WTC11 (cell line): Measurements from ENCODE around the gene FRMD4A. TPM values are rescaled to one million over a fixed set of nuclear protein-coding genes. Genes with fewer than 3 reads are reported as not detected.
A peak's percentile ranks its signal among the peaks of the same experiment; 100 is the strongest.

Source experiments
- ATAC-seq: fragments of 200-7000 bp; cut with Tn5 transposase; 2 replicates; pipeline ENCODE4 v1.10.0; 2021; ENCODE audit warnings: mild to moderate bottlenecking, moderate library complexity
- CTCF ChIA-PET: fragments of 300-600 bp; sonication (Branson Sonifier 250); formaldehyde crosslinking; loops from one replicate; lab custom pipeline; 2021; ENCODE audit warnings: antibody characterized with exemption; lab: Charles Lee
- POLR2A ChIA-PET: fragments of 350-600 bp; sonication (Branson Sonifier 250); formaldehyde crosslinking; loops from one replicate; lab custom pipeline; 2021; ENCODE audit warnings: antibody characterized with exemption; lab: Charles Lee
- DNase-seq: peaks from one replicate; pipeline ENCODE4 v3.0.0; 2021; ENCODE audit warnings: low spot score
- H3K27ac Mint-ChIP-seq: 2 replicates; pipeline ENCODE4 v1.8.0; 2021; ENCODE audit warnings: mixed read lengths
- H3K27me3 Mint-ChIP-seq: 2 replicates; pipeline ENCODE4 v1.8.0; 2021; ENCODE audit warnings: low read depth, mild to moderate bottlenecking, moderate library complexity, mixed read lengths
- H3K36me3 Mint-ChIP-seq: 2 replicates; pipeline ENCODE4 v1.8.0; 2021; ENCODE audit warnings: mixed read lengths
- H3K4me1 Mint-ChIP-seq: 2 replicates; pipeline ENCODE4 v1.8.0; 2022; ENCODE audit warnings: mixed read lengths
- H3K4me3 Mint-ChIP-seq: 2 replicates; pipeline ENCODE4 v1.8.0; 2021; ENCODE audit warnings: mild to moderate bottlenecking, moderate library complexity, mixed read lengths
- H3K9me3 Mint-ChIP-seq: 2 replicates; pipeline ENCODE4 v1.8.0; 2021; ENCODE audit warnings: mixed read lengths
- ARID4B ChIP-seq: sonication (generic); formaldehyde crosslinking; IDR thresholded peaks from 2 replicates; pipeline ENCODE4 v1.8.0; 2023; ENCODE audit warnings: missing genetic modification reagents, mild to moderate bottlenecking, borderline replicate concordance
- CTCF ChIP-seq: fragments of 200-600 bp; IDR thresholded peaks from 2 replicates; pipeline ENCODE4 v1.8.0; 2022; ENCODE audit warnings: antibody characterized with exemption
- GRHL2 ChIP-seq: fragments of 250-450 bp; sonication (Bioruptor Pico); IDR thresholded peaks from 2 replicates; pipeline ENCODE4 v1.8.0; 2022; ENCODE audit warnings: mild to moderate bottlenecking, moderate library complexity; ENCODE audit not compliant: insufficient replicate concordance, severe bottlenecking
- JUN ChIP-seq: sonication (generic); formaldehyde crosslinking; IDR thresholded peaks from 2 replicates; pipeline ENCODE4 v1.8.0; 2023; ENCODE audit warnings: mild to moderate bottlenecking, missing genetic modification reagents
- RELA ChIP-seq: sonication (generic); formaldehyde crosslinking; IDR thresholded peaks from 2 replicates; pipeline ENCODE4 v1.8.1; 2022; ENCODE audit warnings: missing genetic modification reagents, mild to moderate bottlenecking, borderline replicate concordance
- ZBTB43 ChIP-seq: sonication (generic); formaldehyde crosslinking; IDR thresholded peaks from 2 replicates; pipeline ENCODE4 v1.8.1; 2023; ENCODE audit warnings: mild to moderate bottlenecking, missing genetic modification reagents
- ZNF281 ChIP-seq: sonication (generic); formaldehyde crosslinking; IDR thresholded peaks from 2 replicates; pipeline ENCODE4 v1.8.0; 2023; ENCODE audit warnings: mild to moderate bottlenecking, missing genetic modification reagents
- total RNA-seq: library from RNA; stranded (reverse); gene quantifications from 3 replicates; pipeline ENCODE4 v1.2.3, GENCODE V29; 2021
- TF ChIP-seq, protein P1 (sequence below): sonication (generic); formaldehyde crosslinking; IDR thresholded peaks from 2 replicates; pipeline ENCODE4 v1.8.1; 2023; ENCODE audit warnings: mild to moderate bottlenecking, moderate library complexity, missing genetic modification reagents

Gene FRMD4A
- total RNA-seq, 1 experiment from 2014 or later = 35.5 TPM

- H3K9me3 Mint-ChIP-seq = no peaks in the 10 kb centered on the region
- peak overlapping the region; percentile 83; the same call in 1 of the 2 replicates for H3K27ac Mint-ChIP-seq
- peaks cover 7% of the 10 kb centered on the region for H3K36me3 Mint-ChIP-seq
- H3K4me3 Mint-ChIP-seq = no peak overlapping the region
- ChIA-PET POLR2A (no interaction called here), CTCF (interaction anchor here (1.4 to 1.8 kb wide), 2 partner anchors 19 to 117 kb away, joined by 4 to 7 read pairs; no protein-coding TSS in a partner anchor)
- no peak for TF ChIP-seq ZBTB43 (CRISPR knock-in tag)
- ATAC-seq = no peak
- H3K4me1 Mint-ChIP-seq = peaks cover 15% of the 10 kb centered on the region
- no peak for DNase-seq
- H3K27me3 Mint-ChIP-seq = no peaks in the 10 kb centered on the region
Measured at GRCh38 chr10:13660551-13660920, 670.2 kb downstream of the FRMD4A start.

- Mint-ChIP-seq H3K27me3 (no peaks in the 10 kb centered on the region), H3K27ac (peak overlapping the region; percentile 83), H3K4me1 (peaks cover 15% of the 10 kb centered on the region), H3K4me3 (no peak overlapping the region), H3K36me3 (peaks cover 3% of the 10 kb centered on the region; the same call in 1 of the 2 replicates), H3K9me3 (no peaks in the 10 kb centered on the region)
- ChIA-PET POLR2A (no interaction called here), CTCF (interaction anchor here (0.7 to 1.8 kb wide), 10 partner anchors 13 to 174 kb away, joined by 3 to 7 read pairs (median 3); no protein-coding TSS in a partner anchor)
- ATAC-seq = peak; percentile 35
- peak; percentile 70 for DNase-seq
- TF ChIP-seq CTCF (peak; percentile 83), ZNF281 (CRISPR knock-in tag) (no peak)
Measured at GRCh38 chr10:13659887-13660550, 670.7 kb downstream of the FRMD4A start.

DNA sequence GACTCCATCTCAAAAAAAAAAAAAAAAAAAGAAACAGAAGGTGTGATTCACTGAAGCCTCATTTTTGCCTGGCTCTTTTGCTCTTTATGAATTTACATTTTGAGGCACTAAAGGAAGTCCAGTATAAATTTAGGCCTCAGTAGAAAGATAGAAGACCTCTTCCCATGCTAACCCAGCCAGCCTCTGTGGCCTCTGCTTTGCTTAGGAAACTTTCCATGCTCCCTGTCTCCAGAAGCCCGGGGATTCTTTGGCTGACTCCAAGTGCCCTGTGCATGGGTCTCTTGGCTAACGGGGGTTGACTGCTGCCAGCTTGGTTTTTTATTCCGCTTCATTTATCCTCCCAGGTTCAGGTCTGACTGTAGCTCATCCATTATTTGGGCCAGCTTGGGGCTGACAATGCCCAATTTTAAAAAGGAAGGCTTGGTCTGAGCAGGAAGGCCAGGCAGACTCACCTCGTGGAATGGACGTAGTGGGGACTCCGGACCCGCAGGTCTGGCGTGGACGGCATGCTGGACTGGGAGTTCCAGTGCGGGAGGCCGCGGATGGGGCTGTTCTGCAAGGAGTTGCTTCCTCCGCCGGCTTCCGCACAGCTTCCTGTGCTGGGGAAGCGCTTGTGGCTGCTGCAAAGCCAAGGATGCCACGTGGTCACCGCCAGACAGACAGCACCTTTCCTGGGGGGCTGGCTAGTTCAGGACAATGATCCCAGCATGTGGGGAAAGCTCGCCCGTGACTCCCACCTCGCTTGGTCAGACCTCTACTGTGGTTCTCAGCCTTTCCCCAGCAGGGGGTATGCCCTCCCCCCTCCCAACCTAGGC lies 671.6 kb downstream of the FRMD4A start:
- no peaks in the 10 kb centered on the region for H3K27me3 Mint-ChIP-seq
- peaks cover 3% of the 10 kb centered on the region; the same call in 1 of the 2 replicates for H3K36me3 Mint-ChIP-seq
- H3K4me3 Mint-ChIP-seq = no peak overlapping the region
- peaks cover 15% of the 10 kb centered on the region for H3K4me1 Mint-ChIP-seq
- DNase-seq = no peak
- ATAC-seq = no peak
- TF ChIP-seq GRHL2 (CRISPR knock-in tag) (no peak), ARID4B (CRISPR knock-in tag) (no peak), JUN (no peak), RELA (CRISPR knock-in tag) (no peak)
- TF ChIP-seq, protein P1, sequence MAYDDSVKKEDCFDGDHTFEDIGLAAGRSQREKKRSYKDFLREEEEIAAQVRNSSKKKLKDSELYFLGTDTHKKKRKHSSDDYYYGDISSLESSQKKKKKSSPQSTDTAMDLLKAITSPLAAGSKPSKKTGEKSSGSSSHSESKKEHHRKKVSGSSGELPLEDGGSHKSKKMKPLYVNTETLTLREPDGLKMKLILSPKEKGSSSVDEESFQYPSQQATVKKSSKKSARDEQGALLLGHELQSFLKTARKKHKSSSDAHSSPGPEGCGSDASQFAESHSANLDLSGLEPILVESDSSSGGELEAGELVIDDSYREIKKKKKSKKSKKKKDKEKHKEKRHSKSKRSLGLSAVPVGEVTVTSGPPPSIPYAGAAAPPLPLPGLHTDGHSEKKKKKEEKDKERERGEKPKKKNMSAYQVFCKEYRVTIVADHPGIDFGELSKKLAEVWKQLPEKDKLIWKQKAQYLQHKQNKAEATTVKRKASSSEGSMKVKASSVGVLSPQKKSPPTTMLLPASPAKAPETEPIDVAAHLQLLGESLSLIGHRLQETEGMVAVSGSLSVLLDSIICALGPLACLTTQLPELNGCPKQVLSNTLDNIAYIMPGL (CRISPR knock-in tag) = no peak
- no peak overlapping the region for H3K27ac Mint-ChIP-seq
- ChIA-PET POLR2A (no interaction called here), CTCF (interaction anchor here (0.7 to 1.8 kb wide), 11 partner anchors 14 to 175 kb away, joined by 3 to 7 read pairs (median 3); no protein-coding TSS in a partner anchor)
- no peaks in the 10 kb centered on the region for H3K9me3 Mint-ChIP-seq
